CD4-positive, alpha-beta T cell treated with Interferon alpha-2 for 1 hour (primary cell): ENCODE results near the gene TMEM175.
"Not testable (repeated sequence)": the region's sequence is repeated elsewhere in the genome, so short reads cannot be mapped to it uniquely, and the experiment has no call there.

Experiments used
- DNase-seq, 2 donors: peaks; one replicate each; pipeline ENCODE4 v3.0.0-alpha.2; 2020 to 2022

Gene TMEM175

DNA sequence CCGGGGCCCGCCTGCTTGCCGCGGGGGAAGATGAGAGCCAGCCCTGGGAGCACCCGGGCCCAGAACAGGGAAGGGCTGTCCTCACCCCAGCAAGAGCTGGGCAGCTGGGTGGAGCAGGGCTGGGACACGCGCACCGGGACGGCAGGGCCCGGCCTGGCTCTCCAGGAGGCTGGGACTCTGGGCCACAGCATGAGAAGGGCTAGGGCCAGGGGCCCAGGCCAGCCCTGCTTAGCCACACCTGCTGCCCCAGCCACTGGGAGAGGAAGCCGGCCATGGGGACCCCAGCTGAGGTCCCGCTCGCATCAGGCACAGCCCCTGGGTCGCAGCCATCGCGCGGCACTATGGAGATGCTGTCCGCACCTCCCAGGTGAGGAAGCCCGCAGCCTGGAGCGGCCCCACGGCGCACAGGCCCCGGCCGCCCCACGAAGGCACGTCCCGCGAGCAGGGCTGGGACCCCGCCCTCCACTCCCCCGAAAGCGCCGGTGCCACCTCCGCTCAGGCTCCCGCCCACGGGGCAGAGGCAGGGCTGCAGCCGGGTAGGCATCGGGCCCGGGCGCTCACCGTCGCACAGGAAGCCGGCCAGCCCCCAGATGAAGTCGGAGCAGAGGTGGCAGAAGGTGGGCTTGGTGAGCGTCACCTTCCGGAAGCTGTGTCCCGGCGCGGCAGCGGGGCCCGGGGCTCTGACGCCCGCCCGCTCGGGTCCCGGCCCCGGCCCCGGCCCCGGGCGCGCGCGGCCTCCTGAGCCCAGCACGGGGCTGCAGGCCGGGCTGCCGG lies 40.6 kb downstream of the TMEM175 start:
- DNase-seq: peak; percentile 43 to 68

- peak; percentile 90 to 94 for DNase-seq
Observed at GRCh38 chr4:973431-974397, 41.5 kb downstream of the TMEM175 start, which contains the start of gene DGKQ. Gene DGKQ (minus strand): TSS chr4:973569. CDS start chr4:973482, 87 bp downstream.

DNA sequence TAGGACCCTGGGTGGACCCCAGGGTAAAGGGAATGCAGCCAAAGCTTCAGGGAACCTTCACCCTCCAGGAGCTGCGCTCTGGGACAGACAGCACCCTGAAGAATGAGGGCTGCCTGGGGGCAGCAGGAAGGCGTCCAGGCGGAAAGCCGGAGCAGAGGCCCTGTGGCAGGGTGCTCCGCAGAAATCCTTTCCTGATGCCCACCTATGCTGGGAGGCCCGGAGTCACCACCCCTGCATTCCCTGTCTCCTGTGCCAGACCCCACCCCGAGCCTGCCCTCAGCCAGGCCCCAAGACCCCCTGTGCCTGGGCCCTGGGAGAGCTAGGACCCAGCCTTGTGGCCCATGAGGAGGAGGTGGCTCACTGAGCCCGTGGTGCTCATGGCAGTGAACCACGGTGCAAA lies 42.4 kb downstream of the TMEM175 start:
- no peak for DNase-seq

- DNase-seq: not testable (repeated sequence)
Observed at GRCh38 chr4:976016-976415, 43.8 kb downstream of the TMEM175 start.

GRCh38 chr4:978957-979701 lies 46.9 kb downstream of the TMEM175 start:
- DNase-seq: no peak

DNA sequence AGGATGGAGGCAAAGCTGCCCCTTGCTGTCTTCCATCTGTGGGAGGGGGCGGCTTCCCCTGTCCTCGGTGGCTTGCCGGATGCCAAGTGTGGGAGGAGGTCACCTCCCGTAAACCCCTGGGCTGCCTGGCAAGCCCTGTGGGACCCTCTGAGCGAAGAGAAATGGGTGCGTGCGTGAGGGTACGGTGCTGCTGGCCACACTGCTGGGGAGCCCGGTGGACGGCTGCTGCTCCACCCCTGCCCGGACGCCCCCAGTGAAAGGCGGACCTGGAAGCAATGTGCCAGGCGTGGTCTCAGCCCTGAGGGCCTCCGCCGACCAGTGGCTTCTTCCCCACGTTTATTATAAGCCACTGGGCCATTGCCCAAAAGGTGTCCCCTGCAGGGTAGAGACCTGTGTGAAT lies 50.0 kb downstream of the TMEM175 start:
- DNase-seq: no peak

DNA sequence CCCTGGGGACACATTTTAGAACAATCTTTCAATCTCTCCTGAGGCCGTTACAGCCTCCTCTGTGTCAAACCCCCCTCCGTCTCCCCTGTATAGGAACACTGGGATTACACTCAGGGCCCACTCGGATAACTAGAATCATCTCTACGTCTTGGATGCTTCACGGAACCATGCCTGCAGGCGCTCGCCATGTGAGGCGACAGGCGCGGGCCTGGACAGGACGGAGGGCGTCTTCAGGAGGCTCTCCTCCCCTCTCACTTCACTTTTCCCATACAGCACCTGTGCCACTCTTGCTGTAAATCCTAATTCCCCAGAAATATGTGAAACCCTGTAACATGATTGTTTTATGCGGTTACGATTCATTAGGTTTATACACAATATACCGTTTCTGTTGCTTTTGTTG lies 50.6 kb downstream of the TMEM175 start:
- no peak for DNase-seq

- DNase-seq: no peak
Observed at GRCh38 chr4:984336-985054, 52.2 kb downstream of the TMEM175 start.

DNA sequence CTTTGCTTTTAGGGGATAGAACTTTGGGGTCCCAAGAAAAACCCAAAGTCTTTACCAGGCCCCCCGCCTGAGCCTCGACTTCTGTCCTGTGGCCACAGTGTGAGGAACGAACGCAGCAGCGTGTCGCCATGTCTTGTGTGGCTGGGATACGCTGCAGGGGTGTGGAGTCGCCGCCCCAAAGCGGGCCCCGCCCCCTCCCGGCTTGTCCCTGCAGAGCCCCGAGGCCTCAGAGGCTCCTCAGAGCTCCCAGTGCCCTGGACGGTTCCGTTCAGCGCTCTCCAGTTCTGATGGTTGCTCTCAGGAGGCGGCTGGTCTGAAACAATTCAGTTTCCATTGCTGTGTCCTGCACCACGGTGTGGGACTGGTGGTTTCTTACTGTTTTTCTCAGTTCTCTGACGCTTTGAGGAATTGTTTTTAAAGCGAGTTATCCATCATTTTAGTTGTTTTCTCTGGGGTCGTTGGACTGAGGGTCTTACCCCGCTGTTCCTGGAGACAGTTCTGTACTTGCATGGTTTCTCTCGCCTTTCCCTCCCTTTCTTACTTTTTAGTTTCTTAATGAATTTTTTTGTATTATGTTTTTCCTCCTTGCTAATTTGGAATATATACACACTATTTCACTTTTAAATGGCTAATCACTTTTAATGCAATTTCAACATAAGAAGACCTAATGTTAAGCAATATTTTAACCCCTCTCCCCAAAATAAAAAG lies 53.0 kb downstream of the TMEM175 start:
- peak; percentile 67 to 71 for DNase-seq

GRCh38 chr4:986428-986878 lies 54.2 kb downstream of the TMEM175 start:
- no peak for DNase-seq

DNA sequence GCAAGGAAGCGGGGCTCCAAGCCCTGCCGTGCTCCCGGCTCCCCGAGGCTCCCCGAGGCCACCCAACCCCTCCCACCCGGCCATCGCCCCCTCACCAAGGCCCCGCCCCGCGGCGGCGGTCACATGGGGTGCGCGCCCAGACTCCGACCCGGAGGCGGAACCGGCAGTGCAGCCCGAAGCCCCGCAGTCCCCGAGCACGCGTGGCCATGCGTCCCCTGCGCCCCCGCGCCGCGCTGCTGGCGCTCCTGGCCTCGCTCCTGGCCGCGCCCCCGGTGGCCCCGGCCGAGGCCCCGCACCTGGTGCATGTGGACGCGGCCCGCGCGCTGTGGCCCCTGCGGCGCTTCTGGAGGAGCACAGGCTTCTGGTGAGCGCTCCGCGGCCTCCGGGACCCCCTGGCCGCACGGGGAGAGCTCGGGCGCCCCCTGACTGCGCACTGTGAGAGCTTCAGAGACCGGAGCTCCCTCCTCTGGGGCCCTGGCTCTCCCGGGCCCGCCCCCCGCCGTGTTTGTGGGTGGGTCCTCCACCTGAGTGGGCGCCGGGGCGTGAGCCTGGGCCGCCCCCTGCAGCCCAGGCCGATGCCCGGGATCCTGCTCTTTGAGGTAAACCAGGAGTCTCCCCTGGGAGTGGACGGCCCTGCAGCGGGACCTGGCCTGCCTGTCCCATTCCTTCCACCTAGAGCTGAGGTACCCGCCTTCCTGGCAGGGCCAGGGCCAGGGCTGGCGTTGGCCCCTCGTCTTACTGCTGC lies 54.8 kb downstream of the TMEM175 start, which contains the start of gene IDUA:
TSS of gene IDUA (plus strand) at position 166 of the 745 bp plus-strand sequence. CDS start at position 207, 41 bp downstream.
- DNase-seq: peak; percentile 82 to 88

GRCh38 chr4:987624-988513 lies 55.6 kb downstream of the TMEM175 start:
- no peak for DNase-seq

GRCh38 chr4:988726-989721 lies 56.8 kb downstream of the TMEM175 start:
- DNase-seq: no peak

DNA sequence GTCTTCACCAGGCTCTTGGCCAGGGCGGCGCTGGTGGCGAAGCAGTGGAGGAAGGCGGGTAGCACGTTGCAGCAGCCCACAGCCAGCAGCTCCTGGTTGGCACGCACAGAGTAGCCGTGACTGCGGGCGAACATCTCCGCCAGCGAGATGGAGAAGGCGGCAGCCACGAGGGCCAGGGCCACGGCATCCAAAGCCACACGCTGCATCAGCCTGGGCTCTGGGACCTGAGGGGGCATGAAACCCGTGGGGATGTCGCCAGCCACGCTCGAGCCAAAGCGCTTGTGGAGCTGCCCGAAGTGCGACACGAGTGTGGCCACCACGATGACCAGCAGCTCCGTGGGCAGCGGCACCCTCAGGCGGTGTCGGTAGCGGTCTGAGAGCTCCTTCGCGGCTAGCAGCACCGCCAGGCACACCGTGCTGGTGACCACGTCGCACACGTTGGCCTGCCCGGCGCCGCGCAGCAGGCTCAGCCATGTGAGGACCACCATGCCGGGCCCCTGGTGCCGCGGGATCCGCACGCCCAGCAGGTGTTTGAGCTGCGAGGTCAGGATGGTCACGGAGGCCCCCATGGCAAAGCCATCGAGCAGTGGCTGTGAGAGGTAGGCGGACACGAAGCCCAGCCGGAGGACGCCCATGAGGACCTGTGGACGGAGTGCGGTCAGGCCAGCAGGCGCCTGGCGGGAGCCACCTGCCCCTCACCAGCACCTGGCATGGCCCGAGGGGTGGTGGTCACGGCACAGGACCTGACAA lies 57.6 kb downstream of the TMEM175 start:
- DNase-seq: no peak

DNA sequence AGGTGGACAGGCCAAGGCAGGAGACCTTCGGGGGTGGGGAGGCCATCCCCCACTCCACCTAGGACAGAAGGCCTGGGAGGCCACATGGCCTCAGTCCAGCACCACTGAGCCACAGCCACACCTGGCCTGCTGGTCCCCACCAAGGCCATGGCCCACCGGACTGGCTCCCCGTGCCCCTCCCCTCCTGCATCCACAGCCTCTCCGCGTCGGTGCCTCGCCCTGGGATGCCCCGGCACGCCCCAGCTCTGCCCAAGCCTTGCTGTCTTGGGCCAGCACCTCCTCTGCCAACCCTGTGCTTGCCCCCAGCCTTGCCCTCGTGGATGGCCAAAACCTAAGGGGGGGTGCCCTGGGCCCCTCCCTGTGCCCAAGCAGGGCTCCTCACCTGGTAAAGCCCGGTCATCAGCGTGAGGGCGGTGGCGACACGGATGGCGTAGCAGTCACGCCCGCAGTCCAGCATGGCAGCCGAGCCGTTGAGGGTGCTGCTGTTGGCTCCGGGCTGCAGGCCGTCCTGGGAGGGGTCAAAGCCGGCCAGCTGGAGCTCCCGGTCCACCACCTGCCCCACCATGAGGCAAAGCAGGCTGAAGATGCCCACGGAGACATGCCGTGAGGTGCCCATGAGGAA lies 58.6 kb downstream of the TMEM175 start:
- no peak for DNase-seq

- no peak for DNase-seq
Observed at GRCh38 chr4:991451-992296, 59.4 kb downstream of the TMEM175 start.
